ENCODE measurements around the gene F5.

GRCh38 chr1:169595764-169596711, 9.8 kb upstream of the F5 start:
- TF ChIP-seq POLR2AphosphoS5 (IDR thresholded peaks at IDR 0.05; ENCODE audit: borderline replicate concordance, low read depth, low read length) (no peak), EZH2 (IDR thresholded peaks at IDR 0.05) (no peak), FOXP2 (optimal IDR thresholded peaks at IDR 0.05; ENCODE audit: control extremely low read depth, extremely low read length, insufficient read depth) (no peak)
